ENCODE results near the gene ASAP3.

The ASAP3 gene

GRCh38 chr1:23449306-23449705, 34.7 kb downstream of the ASAP3 start:
- DNase-seq (ENCODE audit: low read depth in 2 of 2), result no peak

- no peak for DNase-seq (ENCODE audit: low read depth in 2 of 2)
Measured at GRCh38 chr1:23448846-23449245, 35.1 kb downstream of the ASAP3 start.

GRCh38 chr1:23446661-23447310, 37.2 kb downstream of the ASAP3 start:
- no peak for DNase-seq (ENCODE audit: low read depth in 2 of 2)

- DNase-seq (ENCODE audit: low read depth in 2 of 2), result no peak
Measured at GRCh38 chr1:23444596-23445390, 39.2 kb downstream of the ASAP3 start.

- DNase-seq (ENCODE audit: low read depth in 2 of 2), result no peak
Measured at GRCh38 chr1:23444104-23444533, 39.9 kb downstream of the ASAP3 start.

GRCh38 chr1:23442751-23443150, 41.2 kb downstream of the ASAP3 start:
- no peak for DNase-seq (ENCODE audit: low read depth in 2 of 2)

GRCh38 chr1:23441446-23442148, 42.4 kb downstream of the ASAP3 start:
- DNase-seq (ENCODE audit: low read depth in 2 of 2), result no peak

- no peak for DNase-seq (ENCODE audit: low read depth in 2 of 2)
Measured at GRCh38 chr1:23438545-23438944, 45.4 kb downstream of the ASAP3 start.

GRCh38 chr1:23437355-23437664, 46.7 kb downstream of the ASAP3 start:
- no peak for DNase-seq (ENCODE audit: low read depth in 2 of 2)

- no peak for DNase-seq (ENCODE audit: low read depth in 2 of 2)
Measured at GRCh38 chr1:23436520-23437354, 47.2 kb downstream of the ASAP3 start.

GRCh38 chr1:23434260-23434775, 49.7 kb downstream of the ASAP3 start:
- DNase-seq (ENCODE audit: low read depth in 2 of 2), result no peak

GRCh38 chr1:23433122-23433521, 50.9 kb downstream of the ASAP3 start:
- no peak for DNase-seq (ENCODE audit: low read depth in 2 of 2)

- no peak for DNase-seq (ENCODE audit: low read depth in 2 of 2)
Measured at GRCh38 chr1:23431431-23431830, 52.5 kb downstream of the ASAP3 start.

- no peak for DNase-seq (ENCODE audit: low read depth in 2 of 2)
Measured at GRCh38 chr1:23430803-23431202, 53.2 kb downstream of the ASAP3 start.

- DNase-seq (ENCODE audit: low read depth in 2 of 2), result no peak
Measured at GRCh38 chr1:23428136-23428905, 55.7 kb downstream of the ASAP3 start.

- no peak for DNase-seq (ENCODE audit: low read depth in 2 of 2)
Measured at GRCh38 chr1:23427550-23427949, 56.4 kb downstream of the ASAP3 start.

- DNase-seq (ENCODE audit: low read depth in 2 of 2), result no peak
Measured at GRCh38 chr1:23426828-23427227, 57.2 kb downstream of the ASAP3 start.

GRCh38 chr1:23425193-23425494, 58.8 kb downstream of the ASAP3 start:
- DNase-seq (ENCODE audit: low read depth in 2 of 2), result no peak

- no peak for DNase-seq (ENCODE audit: low read depth in 2 of 2)
Measured at GRCh38 chr1:23424293-23425192, 59.4 kb downstream of the ASAP3 start, which contains the start of gene TCEA3. TCEA3 (minus strand) TSS chr1:23424748; CDS start chr1:23424633, 115 bp downstream.
